GM13977 (cell line): ENCODE results near the gene SIVA1.

ENCODE experiments used
- DNase-seq: peaks from one replicate; pipeline ENCODE4 v3.0.0; 2012; ENCODE audit warnings: low spot score
- CTCF ChIP-seq: IDR thresholded peaks from 2 replicates; pipeline ENCODE4 v1.5.1; 2012; ENCODE audit warnings: mild to moderate bottlenecking, control low read depth; ENCODE audit not compliant: insufficient read depth; ENCODE audit errors: extremely low read depth, missing control alignments
- in situ Hi-C: fragments of 300-500 bp; cut with MboI; formaldehyde crosslinking; loops from one replicate; pipeline ENCODE4 v1.12.0; 2022; ENCODE audit warnings: low sequenced_read_pairs, low pct_unique_long_range_greater_than_20kb, mixed read lengths, inconsistent platforms; ENCODE audit not compliant: unreplicated experiment

SIVA1 gene

GRCh38 chr14:104789752-104790743 is 37.1 kb downstream of the SIVA1 start:
- no peak for TF ChIP-seq CTCF
- no peak for DNase-seq
- in situ Hi-C loops, result no loop called here

GRCh38 chr14:104791425-104791824 is 38.5 kb downstream of the SIVA1 start:
- in situ Hi-C loops, result no loop called here
- no peak for DNase-seq
- TF ChIP-seq CTCF, result no peak

- TF ChIP-seq CTCF, result no peak
- no peak for DNase-seq
- in situ Hi-C loops, result no loop called here
Observed at GRCh38 chr14:104792101-104792884, 39.3 kb downstream of the SIVA1 start.

GRCh38 chr14:104792945-104793702 is 40.2 kb downstream of the SIVA1 start:
- in situ Hi-C loops, result no loop called here
- TF ChIP-seq CTCF, result no peak
- DNase-seq, result no peak

- TF ChIP-seq CTCF, result no peak
- in situ Hi-C loops, result no loop called here
- no peak for DNase-seq
Observed at GRCh38 chr14:104793703-104793959, 40.7 kb downstream of the SIVA1 start.

GRCh38 chr14:104794099-104794498 is 41.2 kb downstream of the SIVA1 start:
- no peak for TF ChIP-seq CTCF
- in situ Hi-C loops, result no loop called here
- DNase-seq, result peak; percentile 79
